ENCODE results near the gene OR1A2. TPM values are rescaled to one million over a fixed set of nuclear protein-coding genes. Genes with fewer than 3 reads are reported as not detected.
"Not testable (repeated sequence)": the region's sequence is repeated elsewhere in the genome, so short reads cannot be mapped to it uniquely, and the experiment has no call there.

Gene OR1A2
- total and polyA plus RNA-seq, 9 donors, result not detected

- no peak for DNase-seq
- WGBS (ENCODE audit: insufficient coverage), result 67% methylated on average over 1 of the region's 2 CpGs
- H3K9me3 ChIP-seq (replicated peaks; ENCODE audit: control insufficient read depth, low read depth, low read length), result no peaks in the 10 kb centered on the region
- no peak overlapping the region for H3K27ac ChIP-seq (ENCODE audit: low read length)
- H3K27me3 ChIP-seq (ENCODE audit: control insufficient read depth, insufficient read depth, low read length), result no peaks in the 10 kb centered on the region
- no peaks in the 10 kb centered on the region for H3K36me3 ChIP-seq (ENCODE audit: control insufficient read depth, insufficient read depth, low read length)
- no peak overlapping the region for H3K4me3 ChIP-seq (ENCODE audit: low read length)
- no peaks in the 10 kb centered on the region for H3K4me1 ChIP-seq (ENCODE audit: control insufficient read depth, insufficient read depth, low read length)
Observed at GRCh38 chr17:3222505-3222904, 25.2 kb downstream of the OR1A2 start.

- H3K27ac ChIP-seq (ENCODE audit: low read length); H3K36me3 ChIP-seq (ENCODE audit: control insufficient read depth, insufficient read depth, low read length); H3K27me3 ChIP-seq (ENCODE audit: control insufficient read depth, insufficient read depth, low read length); H3K4me1 ChIP-seq (ENCODE audit: control insufficient read depth, insufficient read depth, low read length); H3K9me3 ChIP-seq (replicated peaks; ENCODE audit: control insufficient read depth, low read depth, low read length); DNase-seq; H3K4me3 ChIP-seq (ENCODE audit: low read length): not testable (repeated sequence)
Observed at GRCh38 chr17:3224721-3225352, 27.5 kb downstream of the OR1A2 start.

GRCh38 chr17:3232300-3232699, 35.0 kb downstream of the OR1A2 start:
- WGBS (ENCODE audit: insufficient coverage), result 92% methylated on average over 3 of the region's 8 CpGs
- H3K27ac ChIP-seq (ENCODE audit: low read length); DNase-seq; H3K9me3 ChIP-seq (replicated peaks; ENCODE audit: control insufficient read depth, low read depth, low read length); H3K27me3 ChIP-seq (ENCODE audit: control insufficient read depth, insufficient read depth, low read length); H3K4me3 ChIP-seq (ENCODE audit: low read length); H3K4me1 ChIP-seq (ENCODE audit: control insufficient read depth, insufficient read depth, low read length); H3K36me3 ChIP-seq (ENCODE audit: control insufficient read depth, insufficient read depth, low read length): not testable (repeated sequence)

GRCh38 chr17:3238685-3239084, 41.4 kb downstream of the OR1A2 start:
- not testable (repeated sequence) for H3K27ac ChIP-seq (ENCODE audit: low read length); H3K27me3 ChIP-seq (ENCODE audit: control insufficient read depth, insufficient read depth, low read length); H3K4me1 ChIP-seq (ENCODE audit: control insufficient read depth, insufficient read depth, low read length); H3K36me3 ChIP-seq (ENCODE audit: control insufficient read depth, insufficient read depth, low read length); H3K9me3 ChIP-seq (replicated peaks; ENCODE audit: control insufficient read depth, low read depth, low read length); H3K4me3 ChIP-seq (ENCODE audit: low read length)
- no CpG with 5 or more reads among the region's 2 CpGs for WGBS (ENCODE audit: insufficient coverage)
- peak; percentile 16 for DNase-seq

- DNase-seq; H3K36me3 ChIP-seq (ENCODE audit: control insufficient read depth, insufficient read depth, low read length); H3K4me3 ChIP-seq (ENCODE audit: low read length); H3K27ac ChIP-seq (ENCODE audit: low read length); H3K9me3 ChIP-seq (replicated peaks; ENCODE audit: control insufficient read depth, low read depth, low read length); H3K4me1 ChIP-seq (ENCODE audit: control insufficient read depth, insufficient read depth, low read length); H3K27me3 ChIP-seq (ENCODE audit: control insufficient read depth, insufficient read depth, low read length): not testable (repeated sequence)
- no CpG with 5 or more reads among the region's 1 CpG for WGBS (ENCODE audit: insufficient coverage)
Observed at GRCh38 chr17:3241044-3241443, 43.7 kb downstream of the OR1A2 start.

- not testable (repeated sequence) for H3K4me1 ChIP-seq (ENCODE audit: control insufficient read depth, insufficient read depth, low read length); H3K9me3 ChIP-seq (replicated peaks; ENCODE audit: control insufficient read depth, low read depth, low read length); H3K36me3 ChIP-seq (ENCODE audit: control insufficient read depth, insufficient read depth, low read length); DNase-seq; H3K27me3 ChIP-seq (ENCODE audit: control insufficient read depth, insufficient read depth, low read length); H3K4me3 ChIP-seq (ENCODE audit: low read length); H3K27ac ChIP-seq (ENCODE audit: low read length)
- no CpG with 5 or more reads among the region's 1 CpG for WGBS (ENCODE audit: insufficient coverage)
Observed at GRCh38 chr17:3244841-3245240, 47.5 kb downstream of the OR1A2 start.

Other genes starting within 250 kb of the OR1A2 start
- gene OR1D5, start 133.9 kb upstream of the OR1A2 start, total RNA-seq, result not detected
- gene OR1D5, start 133.9 kb upstream of the OR1A2 start, polyA plus RNA-seq (ENCODE audit: insufficient read depth in 1 of 8, insufficient read length in 8 of 8, low replicate concordance in 1 of 8), result not detected
- gene OR1D2, start 93.1 kb upstream of the OR1A2 start, total RNA-seq, result not detected
- gene OR1D2, start 93.1 kb upstream of the OR1A2 start, polyA plus RNA-seq (ENCODE audit: insufficient read depth in 1 of 8, insufficient read length in 8 of 8, low replicate concordance in 1 of 8), result under 1 TPM in 1 of 8 donors, not detected in 7; 0.05 TPM
- not detected for gene OR1G1, start 70.0 kb upstream of the OR1A2 start, total RNA-seq
- not detected for gene OR1G1, start 70.0 kb upstream of the OR1A2 start, polyA plus RNA-seq (ENCODE audit: insufficient read depth in 1 of 8, insufficient read length in 8 of 8, low replicate concordance in 1 of 8)
- not detected for gene OR1A1, start 10.1 kb downstream of the OR1A2 start, total RNA-seq
- under 1 TPM in 1 of 8 donors, not detected in 7; 0.10 TPM for gene OR1A1, start 10.1 kb downstream of the OR1A2 start, polyA plus RNA-seq (ENCODE audit: insufficient read depth in 1 of 8, insufficient read length in 8 of 8, low replicate concordance in 1 of 8)
- gene OR3A1, start 100.8 kb downstream of the OR1A2 start, total RNA-seq, result not detected
- under 1 TPM in 3 of 8 donors, not detected in 5; 0.17 to 0.34 (median 0.18) TPM for gene OR3A1, start 100.8 kb downstream of the OR1A2 start, polyA plus RNA-seq (ENCODE audit: insufficient read depth in 1 of 8, insufficient read length in 8 of 8, low replicate concordance in 1 of 8)
- gene OR3A2, start 188.8 kb downstream of the OR1A2 start, total RNA-seq, result 0.04 TPM
- 1 to 10 TPM in 1 of 8 donors, under 1 TPM in 5, not detected in 2; 0.11 to 2.0 (median 0.24) TPM for gene OR3A2, start 188.8 kb downstream of the OR1A2 start, polyA plus RNA-seq (ENCODE audit: insufficient read depth in 1 of 8, insufficient read length in 8 of 8, low replicate concordance in 1 of 8)
- gene OR1E1, start 200.9 kb downstream of the OR1A2 start, total RNA-seq, result not detected
- not detected for gene OR1E1, start 200.9 kb downstream of the OR1A2 start, polyA plus RNA-seq (ENCODE audit: insufficient read depth in 1 of 8, insufficient read length in 8 of 8, low replicate concordance in 1 of 8)
- not detected for gene OR3A3, start 213.9 kb downstream of the OR1A2 start, total RNA-seq
- under 1 TPM in 5 of 8 donors, not detected in 3; 0.04 to 0.15 (median 0.07) TPM for gene OR3A3, start 213.9 kb downstream of the OR1A2 start, polyA plus RNA-seq (ENCODE audit: insufficient read depth in 1 of 8, insufficient read length in 8 of 8, low replicate concordance in 1 of 8)
- not detected for gene OR1E2, start 236.3 kb downstream of the OR1A2 start, total RNA-seq
- not detected for gene OR1E2, start 236.3 kb downstream of the OR1A2 start, polyA plus RNA-seq (ENCODE audit: insufficient read depth in 1 of 8, insufficient read length in 8 of 8, low replicate concordance in 1 of 8)